NCI-H526 (cell line): ENCODE data around the gene PTPRM.

Experiments used
- DNase-seq, 2 experiments: peaks; one replicate each; lab custom pipeline; 2025; lab: John Stamatoyannopoulos, UW

Gene PTPRM

GRCh38 chr18:8328126-8328525, 761.0 kb downstream of the PTPRM start:
- DNase-seq = no peak

DNA sequence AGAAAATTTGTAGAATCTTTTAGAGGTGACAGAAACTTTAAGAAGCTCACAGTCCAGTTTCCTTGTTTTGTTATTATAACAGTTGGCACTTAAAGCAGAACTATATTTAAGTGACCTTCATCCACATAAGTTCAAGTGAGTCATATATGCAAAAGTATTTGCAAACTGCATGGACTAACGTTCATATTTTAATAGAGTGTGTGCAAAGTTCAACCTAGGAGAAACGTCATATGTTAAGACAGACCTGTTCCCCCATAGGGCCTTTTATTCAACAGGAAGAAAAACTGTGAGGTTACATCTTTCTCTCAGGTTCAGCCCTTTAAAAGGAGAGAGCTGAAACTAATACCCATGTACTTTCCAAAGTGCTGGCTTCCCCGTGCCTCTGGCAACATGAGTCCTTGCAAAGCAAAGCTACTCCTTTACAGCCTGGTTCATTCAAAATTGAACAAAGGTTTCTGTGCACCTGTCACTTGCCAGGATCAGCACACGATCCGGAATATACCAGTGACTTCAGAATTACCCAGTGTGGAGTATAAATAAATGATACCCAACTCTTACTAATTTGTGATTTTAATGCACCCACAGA, 762.2 kb downstream of the PTPRM start:
- peak; percentile 25 to 57 for DNase-seq

- DNase-seq = no peak
Observed at GRCh38 chr18:8330575-8330974, 763.5 kb downstream of the PTPRM start.

GRCh38 chr18:8332286-8332685, 765.2 kb downstream of the PTPRM start:
- no peak for DNase-seq

DNA sequence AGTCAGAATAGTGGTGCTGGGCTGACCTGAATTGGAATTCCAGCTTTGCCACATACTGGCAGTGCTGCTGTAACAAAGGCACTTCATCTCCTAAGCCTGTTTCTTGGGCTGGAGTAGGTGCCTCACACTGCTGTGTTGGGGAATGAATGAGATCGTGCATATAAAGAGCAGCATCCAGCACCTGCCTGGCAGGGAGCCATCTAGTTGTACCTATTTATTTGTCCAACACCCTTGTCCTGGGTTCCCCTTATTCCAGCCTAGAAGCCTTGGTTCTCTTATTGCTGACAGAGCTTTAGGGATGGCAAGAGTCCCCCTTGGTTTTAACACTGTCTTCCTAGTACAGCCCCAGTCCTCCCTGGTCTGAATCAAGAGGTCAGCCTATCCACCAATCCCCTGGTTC, 766.8 kb downstream of the PTPRM start:
- DNase-seq = no peak

DNA sequence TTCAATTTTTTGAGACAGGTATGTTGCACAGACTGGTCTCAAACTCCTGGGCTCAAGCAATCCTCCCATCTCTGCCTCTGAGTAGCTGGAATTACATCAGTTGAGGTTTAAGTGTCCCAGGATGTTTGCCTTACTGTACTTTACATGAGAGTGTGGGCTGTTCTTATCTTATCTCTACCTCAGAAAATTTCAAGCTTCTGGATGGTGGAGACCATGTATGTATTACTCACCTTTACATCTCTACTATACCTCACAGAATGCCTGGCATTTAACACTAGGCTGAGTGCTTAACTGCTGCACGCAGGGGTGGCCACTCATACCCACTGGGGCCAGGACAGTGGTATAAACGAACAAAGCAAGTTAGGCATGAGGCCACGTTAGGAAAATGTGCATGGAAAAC, 770.1 kb downstream of the PTPRM start:
- no peak for DNase-seq

- DNase-seq = no peak
Observed at GRCh38 chr18:8339210-8339609, 772.1 kb downstream of the PTPRM start.

DNA sequence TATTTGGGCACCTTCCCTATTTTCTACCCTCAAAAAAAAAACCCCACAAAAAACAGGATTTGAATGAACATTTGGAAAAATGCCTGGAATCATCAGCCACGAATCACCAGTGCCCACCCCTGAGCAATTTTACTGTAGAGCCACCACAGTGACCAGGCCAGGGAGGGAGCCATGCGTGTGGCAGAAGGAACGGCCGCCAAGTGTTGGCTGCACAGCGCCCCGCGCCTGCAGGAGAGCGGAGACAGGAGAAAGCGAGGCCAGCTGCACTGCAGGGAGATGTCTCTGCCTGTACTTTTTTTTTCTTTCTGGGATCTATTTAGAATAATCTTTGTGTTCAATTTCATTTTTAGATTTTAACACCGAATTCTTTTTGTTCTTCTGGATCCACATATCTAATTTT, 772.8 kb downstream of the PTPRM start:
- no peak for DNase-seq

DNA sequence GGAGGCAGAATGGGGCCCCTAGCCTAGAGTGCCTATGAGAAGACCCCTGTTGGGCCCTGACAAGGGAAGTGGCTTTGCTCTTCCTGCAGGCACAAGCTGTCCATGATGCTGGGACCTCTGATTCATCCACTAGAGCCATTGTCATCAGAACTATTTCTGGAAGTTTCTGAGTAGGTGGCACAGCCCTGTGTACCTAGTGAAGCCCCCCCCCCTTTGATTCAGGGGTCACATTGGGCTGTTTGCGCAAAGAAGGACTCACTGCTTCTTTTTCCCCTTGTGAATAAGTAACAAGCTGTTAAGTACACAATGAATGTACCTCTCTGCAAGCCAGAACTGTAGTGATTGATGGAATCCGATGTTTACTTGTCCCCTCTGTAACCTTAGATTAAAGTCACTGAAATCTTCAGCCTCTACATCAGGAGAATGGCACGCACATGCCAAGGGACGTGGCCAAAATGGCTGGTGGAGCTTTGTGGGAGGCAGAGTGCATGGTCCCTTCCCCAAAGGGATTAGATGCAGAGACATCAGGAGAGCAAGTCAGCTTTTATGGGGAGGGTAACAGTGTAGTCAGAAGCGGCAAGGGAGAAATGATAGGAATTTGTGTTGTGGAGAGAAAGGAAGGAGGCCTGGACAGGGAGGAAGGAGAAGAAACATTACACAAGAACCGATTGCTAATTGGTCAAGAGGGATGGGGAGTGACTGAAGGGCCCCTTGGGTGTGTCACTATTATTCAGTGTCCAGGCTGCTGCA, 774.5 kb downstream of the PTPRM start:
- DNase-seq = no peak

DNA sequence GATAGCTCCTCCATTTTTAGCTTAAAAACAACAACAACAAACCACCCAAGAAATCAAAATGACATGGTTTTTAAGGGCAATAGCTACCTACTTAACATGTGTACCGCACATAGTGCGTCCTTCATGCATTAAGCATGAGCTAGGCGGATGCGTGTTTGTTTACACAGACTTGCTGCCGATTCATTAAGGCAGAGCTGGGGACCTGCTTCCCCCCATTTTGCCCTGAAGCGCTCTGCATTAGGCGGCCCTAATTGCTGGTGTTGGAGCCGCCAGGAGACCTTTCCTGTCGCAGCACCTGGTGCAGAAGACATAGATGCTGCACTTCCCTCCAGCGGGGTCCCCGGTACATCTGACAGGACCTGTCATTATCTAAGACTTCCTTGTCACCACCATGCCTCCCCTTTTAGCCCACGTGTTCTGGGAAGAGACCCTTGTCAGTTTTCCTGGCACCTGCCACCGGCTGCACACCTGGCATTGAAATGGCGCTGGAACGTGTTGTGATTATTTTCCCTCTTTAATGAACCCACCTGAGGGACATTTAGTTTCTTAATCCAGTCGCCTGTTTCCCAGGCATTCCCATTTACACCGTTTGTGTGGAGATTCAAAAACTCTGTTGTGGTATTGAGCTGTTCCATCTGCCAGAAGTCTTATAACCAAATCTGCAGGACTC, 781.1 kb downstream of the PTPRM start:
- peak; percentile 32 to 54 for DNase-seq

DNA sequence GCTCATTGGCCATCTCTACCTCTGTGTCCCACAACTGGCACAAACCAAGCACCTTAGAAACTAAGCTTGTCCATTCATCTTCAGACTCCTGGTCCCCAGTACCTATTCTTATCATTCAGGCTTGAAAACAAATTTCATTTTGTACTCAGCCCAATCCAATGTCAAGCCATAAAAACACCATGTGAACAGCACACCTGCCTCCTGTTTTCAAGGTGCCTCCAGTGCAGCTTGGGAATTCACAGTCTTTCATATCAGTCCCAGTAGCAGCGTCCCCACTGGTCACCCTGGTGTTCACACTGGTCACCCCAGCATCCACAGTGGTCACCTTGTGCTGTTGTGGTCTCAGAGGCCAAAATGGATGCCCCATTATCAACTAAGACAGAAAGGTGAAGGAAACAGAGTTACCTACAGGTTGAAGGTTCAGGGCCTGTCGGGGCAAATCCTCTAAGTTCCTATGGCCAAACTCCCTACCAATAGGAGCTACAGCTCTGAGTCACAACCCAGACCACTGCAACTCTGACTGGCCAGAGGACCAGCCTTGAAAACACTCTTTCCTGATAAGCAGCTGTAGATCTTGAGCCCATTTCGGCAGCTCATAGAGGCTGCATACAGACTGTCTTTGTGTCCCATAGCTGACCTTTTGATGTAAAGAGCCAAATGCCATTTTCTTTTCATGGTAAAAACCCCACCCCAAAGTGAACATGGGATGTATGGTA, 782.6 kb downstream of the PTPRM start:
- no peak for DNase-seq

DNA sequence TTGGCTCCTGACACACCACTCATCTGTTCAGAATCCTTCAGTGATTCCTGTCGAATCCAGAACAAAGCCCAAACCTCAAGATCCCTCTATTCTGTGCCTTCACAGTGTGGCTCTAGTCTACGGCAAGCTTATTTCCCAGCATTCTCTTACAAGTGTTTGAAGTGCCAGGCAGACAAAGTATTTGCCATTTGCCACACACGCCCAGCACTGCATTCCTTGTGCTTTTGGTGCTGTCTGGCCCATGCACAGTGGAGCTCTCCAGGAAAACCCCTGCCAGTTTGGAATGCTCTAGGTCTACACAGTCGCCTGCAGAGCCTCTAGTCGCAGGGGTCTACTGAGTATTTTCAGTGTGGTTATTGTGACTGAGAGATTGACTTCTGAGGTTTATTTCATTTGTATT, 783.5 kb downstream of the PTPRM start:
- DNase-seq = no peak

GRCh38 chr18:8351161-8351560, 784.0 kb downstream of the PTPRM start:
- no peak for DNase-seq

- DNase-seq = no peak
Observed at GRCh38 chr18:8354304-8354703, 787.2 kb downstream of the PTPRM start.

GRCh38 chr18:8356001-8356400, 788.9 kb downstream of the PTPRM start:
- DNase-seq = no peak

GRCh38 chr18:8357320-8357719, 790.2 kb downstream of the PTPRM start:
- DNase-seq = no peak

DNA sequence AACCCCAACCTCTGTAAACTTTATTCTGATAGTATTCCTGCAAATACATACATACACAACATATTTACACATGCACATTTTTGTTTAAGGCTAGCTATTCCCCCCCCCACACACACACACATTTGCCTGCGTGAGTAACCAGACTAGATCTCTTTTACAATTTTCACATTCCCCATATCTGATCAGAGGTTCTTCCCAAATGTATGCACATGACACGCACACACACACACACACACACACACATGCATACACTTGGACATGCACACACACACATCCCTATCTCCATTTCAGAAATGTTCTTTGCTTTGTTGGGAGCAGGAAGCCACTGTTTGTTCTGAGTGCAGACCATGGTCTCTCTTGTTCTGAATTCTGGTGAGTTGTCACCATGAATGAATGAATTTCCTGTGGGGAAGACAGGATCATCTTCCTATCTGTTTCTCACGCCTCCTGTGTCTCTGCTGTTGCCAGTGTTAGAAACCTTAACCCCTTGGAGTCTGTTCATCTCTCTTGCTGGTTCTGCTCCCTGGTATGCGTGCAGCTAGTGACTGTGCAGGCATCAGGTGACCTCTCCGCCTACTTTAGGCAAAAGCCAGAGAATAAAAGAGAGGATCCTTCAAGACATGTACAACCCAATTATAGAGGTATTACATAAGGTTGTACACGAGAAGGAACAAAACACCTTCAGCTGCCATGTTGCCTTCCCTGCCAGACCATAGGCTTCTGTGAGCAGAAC, 791.1 kb downstream of the PTPRM start:
- no peak for DNase-seq

DNA sequence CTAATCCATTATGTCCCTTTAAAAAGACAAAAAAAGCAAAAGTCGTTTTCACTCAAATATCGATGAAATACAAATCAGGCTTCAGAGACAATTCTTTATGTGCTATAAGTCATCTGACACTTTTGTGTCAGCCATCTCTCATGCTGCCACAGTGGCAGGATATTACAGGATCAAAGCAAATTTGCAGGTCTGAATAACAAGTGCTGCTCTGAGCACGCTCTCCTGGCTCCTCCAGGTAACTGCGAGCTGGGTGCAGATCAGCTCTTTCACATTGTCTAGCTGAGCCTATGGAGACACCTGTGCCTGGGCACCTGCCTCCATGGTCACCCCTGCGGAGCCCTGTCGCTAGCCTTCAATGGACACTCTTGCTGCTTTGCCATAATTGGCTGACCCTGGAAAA, 792.0 kb downstream of the PTPRM start:
- peak in 1 of 2 experiments; percentile 31 for DNase-seq

DNA sequence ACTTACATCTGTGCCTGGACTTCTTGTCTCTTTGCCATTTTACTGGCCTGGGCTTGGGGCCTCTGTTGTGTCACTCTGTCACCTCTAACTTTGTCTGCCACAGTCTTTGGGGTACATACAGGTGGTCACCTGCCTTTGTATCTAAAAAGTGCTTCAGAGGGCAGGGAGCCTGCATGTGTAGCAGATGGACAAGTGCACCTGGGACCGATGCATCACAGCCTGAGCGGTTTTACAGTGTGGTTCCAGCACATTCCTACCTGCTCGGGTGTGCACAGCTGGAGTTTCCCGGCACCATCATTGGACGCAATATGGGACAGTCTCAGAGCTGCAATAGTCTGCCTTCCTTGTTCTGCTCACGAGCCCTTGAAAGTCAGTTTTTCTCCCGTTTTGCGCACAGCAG, 792.4 kb downstream of the PTPRM start:
- no peak for DNase-seq

DNA sequence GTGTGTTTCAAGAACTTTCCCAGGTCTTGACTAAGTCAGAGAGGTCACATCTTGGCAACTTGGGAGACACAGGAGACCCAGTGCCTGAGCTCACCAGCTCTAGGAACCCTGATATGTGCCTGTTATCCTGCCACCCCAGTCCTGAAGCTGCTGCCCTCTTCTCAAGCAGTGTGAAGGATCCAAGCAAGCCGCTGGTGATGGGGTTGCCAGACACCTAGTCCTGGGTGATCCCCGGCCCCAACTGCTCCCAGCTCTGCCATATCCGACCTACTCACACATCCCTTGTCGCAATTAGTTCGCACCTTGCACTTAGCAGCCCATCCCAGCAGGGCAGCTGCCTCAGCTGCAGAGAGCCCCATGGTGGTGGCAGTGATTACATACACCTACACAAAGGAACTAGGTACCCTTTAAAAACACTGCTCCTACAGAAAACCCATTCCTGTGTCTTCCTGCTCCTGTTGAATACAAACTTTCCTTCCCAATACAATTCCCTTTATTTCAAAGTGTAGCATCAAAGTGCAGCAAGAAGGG, 794.9 kb downstream of the PTPRM start:
- no peak for DNase-seq

DNA sequence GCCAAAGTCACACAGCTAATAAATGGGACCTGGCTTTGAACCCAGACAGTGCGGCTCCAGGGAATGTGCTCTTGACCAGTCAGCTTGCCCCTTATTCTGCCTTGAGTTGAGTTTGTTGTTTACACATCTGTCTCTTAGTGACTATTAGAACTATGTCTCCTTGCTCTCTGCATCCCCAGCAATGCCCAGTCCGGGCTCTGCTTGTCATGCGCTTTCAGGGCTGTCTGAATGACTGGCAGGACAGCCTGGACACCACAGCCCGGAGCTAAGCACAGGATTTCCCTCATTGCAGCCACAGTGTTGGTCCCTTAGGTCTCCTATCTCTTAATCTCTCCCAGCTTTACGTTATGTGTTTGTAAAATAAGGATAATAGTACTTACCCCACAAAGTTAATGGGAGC, 795.7 kb downstream of the PTPRM start:
- DNase-seq = no peak

- DNase-seq = no peak
Observed at GRCh38 chr18:8364385-8364784, 797.3 kb downstream of the PTPRM start.
